BLaER1 treated with 17β-estradiol and CSF1 and Interleukin-3, amounts not matched to agents 10 nM and 100 nM (cell line): Measurements from ENCODE around the gene MIEF2.

ENCODE experiments used
- H3K27ac ChIP-seq, 11 experiments: shearing (Covaris generic); formaldehyde crosslinking; 2 replicates each; pipeline ENCODE4 v1.8.1; 2022
- H3K27me3 ChIP-seq, 11 experiments: shearing (Covaris generic); formaldehyde crosslinking; 2 replicates each; pipeline ENCODE4 v1.8.1; 2022
- H3K36me3 ChIP-seq, 11 experiments: shearing (Covaris generic); formaldehyde crosslinking; 2 replicates each; pipeline ENCODE4 v1.8.1; 2022
- H3K4me1 ChIP-seq, 10 experiments: shearing (Covaris generic); formaldehyde crosslinking; 2 replicates each; pipeline ENCODE4 v1.8.1; 2022
- H3K4me2 ChIP-seq, 11 experiments: shearing (Covaris generic); formaldehyde crosslinking; 2 replicates each; pipeline ENCODE4 v1.8.1; 2022
- H3K4me3 ChIP-seq, 10 experiments: shearing (Covaris generic); formaldehyde crosslinking; 2 replicates each; pipeline ENCODE4 v1.8.1; 2022
- H3K9ac ChIP-seq, 11 experiments: shearing (Covaris generic); formaldehyde crosslinking; 2 replicates each; pipeline ENCODE4 v1.8.1; 2022
- H3K9me3 ChIP-seq, 11 experiments: shearing (Covaris generic); formaldehyde crosslinking; replicated peaks in 1 of 11; 2 replicates each; pipeline ENCODE4 v1.8.1; 2022
- H4K20me1 ChIP-seq, 11 experiments: shearing (Covaris generic); formaldehyde crosslinking; 2 replicates each; pipeline ENCODE4 v1.8.1; 2022
- Cebpa-rat ChIP-seq, 11 experiments: shearing (Covaris generic); IDR thresholded peaks; 2 replicates each; pipeline ENCODE4 v1.8.1; 2022

Gene MIEF2

DNA sequence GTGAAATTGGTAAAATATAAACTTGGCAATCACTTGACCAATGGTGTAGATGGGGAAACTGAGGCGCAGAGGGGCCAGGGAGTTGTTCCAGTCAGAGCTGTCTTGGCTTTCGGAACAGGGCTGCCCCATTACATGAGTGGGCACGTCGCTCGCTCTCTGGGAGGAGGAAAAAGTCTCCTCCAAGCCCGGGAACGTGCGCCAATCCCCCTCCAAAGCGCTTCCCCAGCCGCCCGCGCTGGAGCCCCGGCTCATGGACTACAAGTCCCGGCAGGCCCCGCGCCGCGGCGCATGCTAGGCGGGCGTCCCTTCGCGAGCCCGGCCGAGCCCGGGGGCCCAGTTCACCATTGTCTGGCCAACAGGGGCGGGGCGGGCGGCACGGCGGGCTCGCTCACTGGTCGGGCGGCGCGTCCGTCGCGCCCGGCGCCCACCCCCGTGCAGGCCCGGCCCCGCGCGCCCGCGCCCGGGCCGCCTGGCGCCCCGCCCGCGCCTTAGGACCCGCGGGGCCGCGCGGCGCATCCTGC, 35.3 kb upstream of the MIEF2 start, which contains the start of gene LLGL1:
LLGL1 (plus strand) TSS at position 515 of the 521 bp plus-strand sequence. CDS start 48 bp downstream, outside the sequence.
- Histone ChIP-seq H3K4me2 (peak within 1 kb of the TSS; percentile 88 to 99 (median 95)), H3K9me3 (no peaks in the 10 kb centered on the region), H3K4me1 (peaks cover 38 to 54% (median 44%) of the 10 kb centered on the region in 10 experiments), H3K36me3 (no peaks in the 10 kb centered on the region), H4K20me1 (peaks cover 4 to 43% (median 37%) of the 10 kb centered on the region in 11 experiments; a peak in 21 of 22 replicates), H3K27me3 (no peaks in the 10 kb centered on the region), H3K9ac (peak within 1 kb of the TSS; percentile 76 to 92 (median 86)), H3K27ac (peak within 1 kb of the TSS in 10 of 11 experiments; percentile 52 to 76 (median 74); a peak in 20 of 22 replicates), H3K4me3 (peak within 1 kb of the TSS; percentile 73 to 90 (median 84))
- TF ChIP-seq Cebpa-rat (IDR thresholded peaks at IDR 0.05): no peak

DNA sequence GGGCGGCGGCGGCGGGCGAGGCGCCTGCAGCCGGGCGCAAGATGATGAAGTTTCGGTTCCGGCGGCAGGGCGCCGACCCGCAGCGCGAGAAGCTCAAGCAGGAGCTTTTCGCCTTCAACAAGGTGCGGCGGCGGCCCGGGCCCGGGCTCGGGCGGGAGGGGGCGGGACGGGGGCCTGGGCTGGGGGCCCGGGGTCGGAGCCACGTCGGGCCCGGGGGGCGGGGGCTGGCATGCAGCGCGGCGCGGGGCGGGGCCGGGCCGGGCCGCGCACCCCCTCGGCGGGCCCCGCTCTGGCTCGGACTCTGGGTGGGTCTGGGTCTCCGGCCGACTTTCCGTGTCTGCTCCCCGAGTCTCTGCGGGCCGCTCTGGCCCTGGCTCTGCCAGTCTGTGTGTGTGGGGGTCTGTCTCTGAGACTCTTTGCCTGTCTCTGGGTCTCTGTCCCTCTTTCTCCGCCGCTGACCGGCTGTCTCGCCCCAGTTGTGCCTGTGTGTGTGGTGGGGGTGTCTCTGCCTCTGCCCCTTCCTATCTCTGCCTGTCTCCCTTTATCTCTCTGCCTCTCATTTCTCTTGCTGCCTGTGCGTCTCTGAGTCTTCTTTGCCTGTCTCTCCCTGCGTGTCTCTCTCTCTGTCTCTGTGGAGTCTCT, 34.7 kb upstream of the MIEF2 start:
- H3K4me3 ChIP-seq: peak overlapping the region; percentile 73 to 90 (median 84)
- H3K9ac ChIP-seq: peak overlapping the region; percentile 76 to 92 (median 86)
- H3K4me2 ChIP-seq: peak overlapping the region; percentile 88 to 99 (median 95)
- peaks cover 0 to 1% (median 0%) of the 10 kb centered on the region in 11 experiments; a peak in 1 of 22 replicates for H3K36me3 ChIP-seq
- H3K27me3 ChIP-seq: no peaks in the 10 kb centered on the region
- peaks cover 33 to 50% (median 39%) of the 10 kb centered on the region in 10 experiments for H3K4me1 ChIP-seq
- TF ChIP-seq Cebpa-rat (IDR thresholded peaks at IDR 0.05): no peak
- H4K20me1 ChIP-seq: peaks cover 4 to 49% (median 43%) of the 10 kb centered on the region in 11 experiments; a peak in 21 of 22 replicates
- H3K9me3 ChIP-seq: no peaks in the 10 kb centered on the region
- peak overlapping the region in 10 of 11 experiments; percentile 52 to 76 (median 74); a peak in 20 of 22 replicates for H3K27ac ChIP-seq

DNA sequence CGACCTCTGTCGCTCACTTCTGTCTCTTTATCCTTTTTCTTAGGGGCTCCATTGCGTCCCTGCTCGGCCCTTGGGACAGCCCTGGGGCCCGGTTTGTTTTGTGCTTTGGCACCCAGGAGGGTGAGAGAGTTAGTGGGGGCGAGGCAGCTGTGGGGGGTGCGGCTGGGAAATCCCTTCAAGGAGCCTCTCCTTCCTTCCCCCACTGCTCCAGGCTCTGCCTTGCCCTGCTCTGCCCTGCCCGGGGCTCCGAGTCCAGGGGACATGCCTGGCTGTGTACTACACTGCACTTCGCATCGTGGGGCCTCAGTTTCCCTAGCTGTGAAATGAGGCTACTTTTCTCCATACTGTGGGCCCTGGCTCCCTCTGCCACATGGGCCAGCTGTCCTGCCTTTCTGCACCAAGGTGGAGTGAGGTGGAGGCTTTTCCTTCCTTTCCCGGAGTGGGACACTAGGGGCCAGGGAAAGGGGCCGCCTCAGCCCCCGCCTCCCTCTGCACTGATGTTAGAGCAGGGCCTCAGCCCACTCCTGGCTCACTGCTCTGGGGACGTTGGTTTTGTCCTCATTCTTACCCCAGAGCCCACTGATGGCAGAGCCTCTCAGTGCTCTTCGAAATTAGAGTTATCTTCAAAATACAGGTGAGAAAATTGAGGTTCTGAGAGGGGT, 34.0 kb upstream of the MIEF2 start:
- Histone ChIP-seq H3K36me3 (peaks cover 0 to 8% (median 0%) of the 10 kb centered on the region in 11 experiments; a peak in 1 of 22 replicates), H3K27me3 (no peaks in the 10 kb centered on the region), H3K4me2 (peak overlapping the region; percentile 88 to 99 (median 95)), H3K4me3 (peak overlapping the region; percentile 73 to 90 (median 84)), H4K20me1 (peaks cover 4 to 55% (median 48%) of the 10 kb centered on the region in 11 experiments; a peak in 21 of 22 replicates), H3K9ac (peak overlapping the region; percentile 76 to 92 (median 86)), H3K4me1 (peaks cover 27 to 43% (median 32%) of the 10 kb centered on the region in 10 experiments), H3K27ac (peak overlapping the region in 10 of 11 experiments; percentile 52 to 76 (median 74); a peak in 18 of 22 replicates), H3K9me3 (no peaks in the 10 kb centered on the region)
- TF ChIP-seq Cebpa-rat (IDR thresholded peaks at IDR 0.05): no peak

DNA sequence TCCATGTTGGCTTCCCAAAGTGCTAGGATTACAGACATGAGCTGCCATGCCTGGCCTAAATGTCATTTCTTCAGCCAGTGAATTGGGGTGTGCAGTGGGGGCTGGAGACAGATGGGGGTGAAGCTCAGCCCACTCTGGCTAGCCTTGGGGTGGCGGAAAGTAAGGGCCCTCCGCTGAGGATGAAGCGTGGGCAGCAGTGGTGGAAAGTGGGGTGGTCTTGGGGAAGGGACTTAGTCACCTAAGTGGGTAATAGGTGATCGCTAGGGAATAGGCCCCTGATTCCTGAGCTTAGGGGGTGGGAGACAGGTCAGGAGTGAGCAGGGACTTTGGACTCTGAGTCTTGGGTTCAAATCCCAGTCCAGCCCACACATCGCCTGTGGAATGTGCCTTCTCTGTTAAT, 32.8 kb upstream of the MIEF2 start:
- Histone ChIP-seq H3K9me3 (no peaks in the 10 kb centered on the region), H3K4me3 (no peak overlapping the region), H4K20me1 (peaks cover 4 to 68% (median 57%) of the 10 kb centered on the region in 11 experiments; a peak in 21 of 22 replicates), H3K9ac (peak overlapping the region in 3 of 11 experiments; percentile 14 to 88 (median 86); a peak in 2 of 22 replicates), H3K4me2 (peak overlapping the region in 6 of 11 experiments; percentile 3 to 99 (median 96); a peak in 7 of 22 replicates), H3K27me3 (no peaks in the 10 kb centered on the region), H3K27ac (no peak overlapping the region), H3K36me3 (peaks cover 0 to 18% (median 8%) of the 10 kb centered on the region in 11 experiments; a peak in 14 of 22 replicates), H3K4me1 (peaks cover 22 to 40% (median 29%) of the 10 kb centered on the region in 10 experiments)
- TF ChIP-seq Cebpa-rat (IDR thresholded peaks at IDR 0.05): no peak

DNA sequence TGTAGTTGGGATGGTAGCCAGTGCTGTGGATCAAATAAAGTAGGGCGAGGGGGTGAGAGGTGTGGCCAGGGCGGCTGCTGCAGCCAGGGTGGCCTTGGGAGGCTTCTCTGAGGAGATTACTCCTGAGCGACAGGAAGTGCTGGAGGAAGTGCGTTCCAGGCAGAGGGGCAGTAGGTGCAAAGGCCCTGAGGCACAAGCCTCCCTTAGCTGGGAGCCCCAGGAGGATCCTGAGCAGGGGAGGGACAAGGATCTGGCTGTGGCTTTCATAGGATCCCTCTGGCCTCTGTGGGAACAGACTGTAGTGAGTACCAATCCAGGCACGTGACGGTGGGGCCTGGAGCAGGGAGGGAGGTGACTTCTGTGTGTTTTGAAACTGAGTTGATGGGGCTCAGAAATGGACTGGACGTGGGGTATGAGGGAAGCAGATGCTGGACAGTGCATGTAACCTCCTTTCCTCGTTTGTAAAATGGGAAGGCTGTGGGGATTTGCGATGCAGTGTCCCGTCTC, 32.2 kb upstream of the MIEF2 start:
- no peak overlapping the region for H3K4me3 ChIP-seq
- H3K9me3 ChIP-seq: no peaks in the 10 kb centered on the region
- peak overlapping the region in 1 of 11 experiments; percentile 22; a peak in 1 of 22 replicates for H3K4me2 ChIP-seq
- peaks cover 4 to 73% (median 59%) of the 10 kb centered on the region in 11 experiments; a peak in 21 of 22 replicates for H4K20me1 ChIP-seq
- TF ChIP-seq Cebpa-rat (IDR thresholded peaks at IDR 0.05): no peak
- peak overlapping the region in 1 of 11 experiments; percentile 42; a peak in 4 of 22 replicates for H3K9ac ChIP-seq
- H3K27ac ChIP-seq: no peak overlapping the region
- peaks cover 22 to 40% (median 29%) of the 10 kb centered on the region in 10 experiments for H3K4me1 ChIP-seq
- no peaks in the 10 kb centered on the region for H3K27me3 ChIP-seq
- peaks cover 4 to 23% (median 14%) of the 10 kb centered on the region in 11 experiments; a peak in 16 of 22 replicates for H3K36me3 ChIP-seq

DNA sequence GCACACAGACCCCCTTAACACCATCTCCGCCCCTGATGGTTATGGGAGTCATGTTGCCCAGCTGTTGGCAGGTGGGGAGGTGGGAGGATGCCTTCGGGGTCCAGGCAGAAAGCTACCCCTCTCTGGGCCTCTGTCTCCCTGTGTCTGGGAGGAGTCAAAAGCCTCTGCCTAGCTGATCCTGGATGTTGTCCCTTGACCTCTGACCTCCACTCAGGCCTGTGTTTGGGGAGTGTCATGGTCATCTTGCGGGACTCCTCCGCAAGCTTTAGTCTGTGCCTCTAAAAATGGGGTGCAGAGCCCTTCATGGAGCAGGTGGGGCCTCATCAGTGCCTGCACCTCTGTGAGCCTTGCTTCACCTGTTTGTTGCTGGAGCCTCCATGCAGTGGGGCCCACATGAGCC, 31.2 kb upstream of the MIEF2 start:
- H3K4me1 ChIP-seq: peaks cover 21 to 36% (median 26%) of the 10 kb centered on the region in 10 experiments
- H3K27me3 ChIP-seq: no peaks in the 10 kb centered on the region
- no peak overlapping the region for H3K27ac ChIP-seq
- no peak for TF ChIP-seq Cebpa-rat (IDR thresholded peaks at IDR 0.05)
- H3K9me3 ChIP-seq: no peaks in the 10 kb centered on the region
- H4K20me1 ChIP-seq: peaks cover 4 to 83% (median 59%) of the 10 kb centered on the region in 11 experiments; a peak in 21 of 22 replicates
- no peak overlapping the region for H3K4me3 ChIP-seq
- H3K36me3 ChIP-seq: peaks cover 14 to 33% (median 23%) of the 10 kb centered on the region in 11 experiments; a peak in 21 of 22 replicates
- peak overlapping the region in 1 of 11 experiments; percentile 42; a peak in 1 of 22 replicates for H3K9ac ChIP-seq
- no peak overlapping the region for H3K4me2 ChIP-seq

DNA sequence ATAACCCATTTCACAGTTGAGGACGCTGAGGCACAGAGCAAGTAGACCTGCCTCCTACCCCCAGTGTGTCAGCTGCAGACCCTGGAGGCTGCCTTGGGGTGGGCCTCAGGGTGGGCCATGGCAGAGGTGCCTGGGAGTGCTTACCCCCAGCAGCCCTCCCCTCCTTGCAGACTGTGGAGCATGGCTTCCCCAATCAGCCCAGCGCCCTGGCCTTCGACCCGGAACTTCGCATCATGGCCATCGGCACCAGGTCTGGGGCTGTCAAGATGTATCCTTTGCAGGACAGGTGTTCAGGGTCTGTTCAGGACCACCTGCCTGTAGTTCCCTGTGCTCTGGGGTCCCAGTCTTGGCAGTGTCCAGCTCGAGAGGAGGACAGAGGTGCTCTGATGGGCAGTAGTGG, 30.7 kb upstream of the MIEF2 start:
- no peaks in the 10 kb centered on the region for H3K9me3 ChIP-seq
- H3K9ac ChIP-seq: no peak overlapping the region
- peaks cover 4 to 85% (median 59%) of the 10 kb centered on the region in 11 experiments; a peak in 21 of 22 replicates for H4K20me1 ChIP-seq

More for the DNA sequence above, 30.7 kb upstream of the MIEF2 start:
- Histone ChIP-seq H3K4me1 (peaks cover 17 to 31% (median 21%) of the 10 kb centered on the region in 10 experiments), H3K27me3 (no peaks in the 10 kb centered on the region), H3K4me2 (no peak overlapping the region), H3K4me3 (no peak overlapping the region), H3K36me3 (peaks cover 19 to 38% (median 29%) of the 10 kb centered on the region in 11 experiments), H3K27ac (no peak overlapping the region)
- no peak for TF ChIP-seq Cebpa-rat (IDR thresholded peaks at IDR 0.05)
